ENCODE measurements around the gene JMJD6.

JMJD6 gene

GRCh38 chr17:76670020-76670717, 56.2 kb downstream of the JMJD6 start:
- Histone ChIP-seq H3K4me3 (ENCODE audit: insufficient read length, low read depth) (no peak overlapping the region), H3K27me3 (ENCODE audit: insufficient read depth, insufficient read length) (no peaks in the 10 kb centered on the region), H3K36me3 (ENCODE audit: insufficient read depth, insufficient read length, low read length) (no peaks in the 10 kb centered on the region), H3K4me1 (ENCODE audit: insufficient read depth, insufficient read length) (peaks cover 6% of the 10 kb centered on the region), H3K9me3 (ENCODE audit: insufficient read depth, low read length) (peaks cover 6% of the 10 kb centered on the region; the same call in 1 of the 2 replicates), H3K9ac (ENCODE audit: insufficient read length, low read depth) (no peak overlapping the region)
- no peak for DNase-seq (ENCODE audit: low read depth, low spot score)
- no peak for TF ChIP-seq YY1 (IDR thresholded peaks at IDR 0.05; ENCODE audit: insufficient read depth, insufficient read length)
- no peak for TF ChIP-seq SUZ12 (IDR thresholded peaks at IDR 0.05; ENCODE audit: extremely low read depth, insufficient read depth, insufficient read length)
- TF ChIP-seq ZNF274 (IDR thresholded peaks at IDR 0.05; ENCODE audit: low read depth, low read length) = no peak

Measured in NT2/D1 (cell line).